IPS-18a (cell line): Measurements from ENCODE around the gene BIRC6.

Source experiments
- H3K27ac ChIP-seq: one replicate; pipeline ENCODE4 v1.5.1; 2013; ENCODE audit warnings: low read length
- H3K27me3 ChIP-seq: one replicate; pipeline ENCODE4 v1.6.1; 2013; ENCODE audit warnings: mild to moderate bottlenecking, low read length; ENCODE audit not compliant: control insufficient read depth, insufficient read depth
- H3K36me3 ChIP-seq: one replicate; pipeline ENCODE4 v1.6.1; 2013; ENCODE audit warnings: low read depth, low read length; ENCODE audit not compliant: control insufficient read depth
- H3K4me1 ChIP-seq: one replicate; pipeline ENCODE4 v1.6.1; 2013; ENCODE audit warnings: low read depth, low read length; ENCODE audit not compliant: control insufficient read depth
- H3K4me3 ChIP-seq: one replicate; pipeline ENCODE4 v1.5.1; 2013; ENCODE audit warnings: low read length
- H3K9ac ChIP-seq: one replicate; pipeline ENCODE4 v1.6.1; 2013; ENCODE audit warnings: mild to moderate bottlenecking, low read length, moderate library complexity
- H3K9me3 ChIP-seq: one replicate; pipeline ENCODE4 v1.6.1; 2013; ENCODE audit warnings: low read depth, low read length; ENCODE audit not compliant: control insufficient read depth

The BIRC6 gene

GRCh38 chr2:32652555-32653209 lies 295.9 kb downstream of the BIRC6 start:
- Histone ChIP-seq H3K4me3 (no peak overlapping the region), H3K9ac (no peak overlapping the region), H3K9me3 (no peaks in the 10 kb centered on the region), H3K27ac (no peak overlapping the region), H3K27me3 (no peaks in the 10 kb centered on the region), H3K4me1 (no peaks in the 10 kb centered on the region), H3K36me3 (peaks cover 4% of the 10 kb centered on the region)

- H3K36me3 ChIP-seq = no peaks in the 10 kb centered on the region
- H3K9me3 ChIP-seq = no peaks in the 10 kb centered on the region
- no peaks in the 10 kb centered on the region for H3K4me1 ChIP-seq
- no peaks in the 10 kb centered on the region for H3K27me3 ChIP-seq
- no peak overlapping the region for H3K9ac ChIP-seq
- no peak overlapping the region for H3K4me3 ChIP-seq
- H3K27ac ChIP-seq = no peak overlapping the region
These were observed 299.2 kb downstream of the BIRC6 start for GRCh38 chr2:32656069-32656468.

GRCh38 chr2:32663864-32664263 lies 307.0 kb downstream of the BIRC6 start:
- Histone ChIP-seq H3K27me3 (no peaks in the 10 kb centered on the region), H3K9me3 (no peaks in the 10 kb centered on the region), H3K4me3 (no peak overlapping the region), H3K9ac (no peak overlapping the region), H3K36me3 (no peaks in the 10 kb centered on the region), H3K4me1 (no peaks in the 10 kb centered on the region), H3K27ac (no peak overlapping the region)

GRCh38 chr2:32666704-32667103 lies 309.9 kb downstream of the BIRC6 start:
- Histone ChIP-seq H3K36me3 (no peaks in the 10 kb centered on the region), H3K27ac (no peak overlapping the region), H3K4me1 (no peaks in the 10 kb centered on the region), H3K27me3 (no peaks in the 10 kb centered on the region), H3K9ac (no peak overlapping the region), H3K4me3 (no peak overlapping the region), H3K9me3 (no peaks in the 10 kb centered on the region)

GRCh38 chr2:32668254-32668653 lies 311.4 kb downstream of the BIRC6 start:
- Histone ChIP-seq H3K27ac (no peak overlapping the region), H3K4me3 (no peak overlapping the region), H3K9me3 (no peaks in the 10 kb centered on the region), H3K9ac (no peak overlapping the region), H3K36me3 (peaks cover 3% of the 10 kb centered on the region), H3K4me1 (no peaks in the 10 kb centered on the region), H3K27me3 (no peaks in the 10 kb centered on the region)
